ENCODE results near the gene PTPN7.

DNA sequence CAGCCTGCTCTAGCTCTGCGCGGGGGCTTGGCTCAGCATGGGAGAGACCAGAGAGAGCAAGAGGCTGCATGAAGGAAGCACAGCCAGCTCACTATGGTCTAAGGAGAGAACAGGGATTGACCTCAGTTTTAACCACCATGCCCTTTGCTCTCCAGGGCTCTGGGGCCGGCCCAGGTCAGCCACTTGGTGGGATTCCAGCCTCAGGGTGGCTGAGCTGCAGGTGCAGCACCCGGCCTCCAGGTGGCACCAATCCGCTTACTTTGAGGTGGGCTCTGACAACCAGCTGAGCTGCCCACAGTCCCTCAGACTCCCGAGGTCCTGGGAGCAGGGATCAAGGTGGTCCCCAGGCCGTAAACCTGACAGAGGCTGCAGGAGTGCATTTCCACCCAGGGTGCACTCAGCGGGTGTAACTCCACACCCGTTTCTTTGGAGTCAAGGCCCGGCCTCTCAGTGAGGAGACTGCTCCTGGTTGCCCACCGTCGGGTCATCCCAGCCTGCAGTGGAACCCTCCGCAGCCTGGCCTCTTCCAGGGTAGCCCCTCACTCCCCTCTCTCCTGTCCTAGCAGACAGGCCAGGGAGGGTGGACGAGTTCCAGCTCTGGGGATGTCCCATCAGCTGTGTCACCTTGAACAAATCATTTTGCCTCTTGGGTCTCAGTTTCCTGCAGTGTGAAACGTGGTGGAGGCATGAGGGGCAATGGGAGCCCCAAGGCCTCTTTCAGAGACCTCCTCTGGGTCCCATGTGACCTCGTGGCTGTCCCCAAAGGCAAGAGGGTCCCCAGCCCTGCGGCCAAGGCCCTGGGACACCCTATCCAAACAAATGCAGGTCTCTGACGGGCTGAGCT, 32.6 kb upstream of the PTPN7 start:
- TF ChIP-seq EZH2 (IDR thresholded peaks at IDR 0.05; ENCODE audit: borderline replicate concordance, low read length), result no peak
- TF ChIP-seq, protein P1, sequence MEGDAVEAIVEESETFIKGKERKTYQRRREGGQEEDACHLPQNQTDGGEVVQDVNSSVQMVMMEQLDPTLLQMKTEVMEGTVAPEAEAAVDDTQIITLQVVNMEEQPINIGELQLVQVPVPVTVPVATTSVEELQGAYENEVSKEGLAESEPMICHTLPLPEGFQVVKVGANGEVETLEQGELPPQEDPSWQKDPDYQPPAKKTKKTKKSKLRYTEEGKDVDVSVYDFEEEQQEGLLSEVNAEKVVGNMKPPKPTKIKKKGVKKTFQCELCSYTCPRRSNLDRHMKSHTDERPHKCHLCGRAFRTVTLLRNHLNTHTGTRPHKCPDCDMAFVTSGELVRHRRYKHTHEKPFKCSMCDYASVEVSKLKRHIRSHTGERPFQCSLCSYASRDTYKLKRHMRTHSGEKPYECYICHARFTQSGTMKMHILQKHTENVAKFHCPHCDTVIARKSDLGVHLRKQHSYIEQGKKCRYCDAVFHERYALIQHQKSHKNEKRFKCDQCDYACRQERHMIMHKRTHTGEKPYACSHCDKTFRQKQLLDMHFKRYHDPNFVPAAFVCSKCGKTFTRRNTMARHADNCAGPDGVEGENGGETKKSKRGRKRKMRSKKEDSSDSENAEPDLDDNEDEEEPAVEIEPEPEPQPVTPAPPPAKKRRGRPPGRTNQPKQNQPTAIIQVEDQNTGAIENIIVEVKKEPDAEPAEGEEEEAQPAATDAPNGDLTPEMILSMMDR (IDR thresholded peaks at IDR 0.05; ENCODE audit: low read length), result peak; percentile 81
